CD14-positive monocyte (primary cell): Measurements from ENCODE around the gene PCID2. TPM values are rescaled to one million over a fixed set of nuclear protein-coding genes. Genes with fewer than 3 reads are reported as not detected.
"Not testable (repeated sequence)": the region's sequence is repeated elsewhere in the genome, so short reads cannot be mapped to it uniquely, and the experiment has no call there.

Experiments
- DNase-seq, 3 donors: peaks; one replicate each; pipeline ENCODE4 v3.0.0-alpha.2; 2011 to 2022
- H2AFZ ChIP-seq: 2 replicates; pipeline ENCODE4 v1.6.0; 2012; ENCODE audit warnings: mild to moderate bottlenecking, low read depth, low read length, inconsistent platforms; ENCODE audit not compliant: insufficient read depth, poor library complexity, severe bottlenecking
- H3K27ac ChIP-seq, 2 donors: 1 replicate in 1 of 2; 2 replicates in 1 of 2; pipeline ENCODE4 v1.5.1; 2012 to 2013; ENCODE audit warnings: low read length in 2 of 2, control low read depth in 1 of 2, inconsistent platforms in 1 of 2, low read depth in 1 of 2, mild to moderate bottlenecking in 1 of 2
- H3K27me3 ChIP-seq, 2 donors: one replicate each; pipeline versions ENCODE4 v1.6.0 to v1.6.1; 2011 to 2013; ENCODE audit warnings: low read length in 2 of 2; ENCODE audit not compliant: control insufficient read depth in 2 of 2, insufficient read depth in 2 of 2
- H3K36me3 ChIP-seq, 2 donors: replicated peaks in 1 of 2; 1 replicate in 1 of 2; 2 replicates in 1 of 2; pipeline versions ENCODE4 v1.5.1 to v1.6.1; 2012 to 2013; ENCODE audit warnings: low read length in 2 of 2, control low read depth in 1 of 2, inconsistent platforms in 1 of 2, mild to moderate bottlenecking in 1 of 2; ENCODE audit not compliant: insufficient read depth in 2 of 2, control insufficient read depth in 1 of 2
- H3K4me1 ChIP-seq, 2 donors: 1 replicate in 1 of 2; 2 replicates in 1 of 2; pipeline versions ENCODE4 v1.5.1 to v1.6.1; 2012 to 2013; ENCODE audit warnings: low read length in 2 of 2, control low read depth in 1 of 2, inconsistent platforms in 1 of 2, mild to moderate bottlenecking in 1 of 2, moderate library complexity in 1 of 2; ENCODE audit not compliant: insufficient read depth in 2 of 2, control insufficient read depth in 1 of 2
- H3K4me2 ChIP-seq: replicated peaks from 2 replicates; pipeline ENCODE3; 2012; ENCODE audit warnings: low read length, moderate library complexity, mild to moderate bottlenecking; ENCODE audit not compliant: poor library complexity, severe bottlenecking; ENCODE audit errors: extremely low read depth
- H3K4me3 ChIP-seq, 3 experiments: fragments of 200-600 bp in 1 of 3; sonication (generic) in 1 of 3; replicated peaks in 1 of 3; 1 replicate in 2 of 3; 2 replicates in 1 of 3; pipeline ENCODE4 v1.5.1; 2011 to 2013; ENCODE audit warnings: low read length in 3 of 3, mild to moderate bottlenecking in 3 of 3, control low read depth in 2 of 3, low read depth in 2 of 3, inconsistent platforms in 1 of 3, moderate library complexity in 1 of 3
- H3K79me2 ChIP-seq: 2 replicates; pipeline ENCODE4 v1.6.0; 2012; ENCODE audit warnings: mild to moderate bottlenecking, control low read depth, inconsistent platforms, low read length, moderate library complexity; ENCODE audit not compliant: insufficient read depth
- H3K9ac ChIP-seq: 2 replicates; pipeline ENCODE4 v1.6.0; 2017; ENCODE audit warnings: low read length, mild to moderate bottlenecking; ENCODE audit not compliant: insufficient read depth, poor library complexity, severe bottlenecking
- H3K9me3 ChIP-seq, 2 donors: replicated peaks in 1 of 2; 1 replicate in 1 of 2; 2 replicates in 1 of 2; pipeline versions ENCODE4 v1.5.1 to v1.6.1; 2012 to 2013; ENCODE audit warnings: low read length in 2 of 2, control low read depth in 1 of 2; ENCODE audit not compliant: control insufficient read depth in 1 of 2, insufficient read depth in 1 of 2
- H4K20me1 ChIP-seq: 2 replicates; pipeline ENCODE4 v1.6.0; 2012; ENCODE audit warnings: mild to moderate bottlenecking, low read length, control low read depth, moderate library complexity; ENCODE audit not compliant: insufficient read depth
- H3K27ac Mint-ChIP-seq, 7 donors: one replicate each; pipeline ENCODE4 v1.8.0; 2020; ENCODE audit warnings: mild to moderate bottlenecking in 7 of 7, mixed read lengths in 7 of 7, moderate library complexity in 6 of 7, inconsistent platforms in 2 of 7
- H3K27me3 Mint-ChIP-seq, 3 donors: one replicate each; pipeline ENCODE4 v1.8.0; 2021 to 2022; ENCODE audit warnings: low read depth in 3 of 3, mild to moderate bottlenecking in 3 of 3, mixed read lengths in 3 of 3, moderate library complexity in 3 of 3, inconsistent platforms in 1 of 3
- H3K36me3 Mint-ChIP-seq, 2 donors: one replicate each; pipeline ENCODE4 v1.8.0; 2020; ENCODE audit warnings: mixed read lengths in 2 of 2, inconsistent platforms in 1 of 2, mild to moderate bottlenecking in 1 of 2
- H3K4me1 Mint-ChIP-seq: one replicate; pipeline ENCODE4 v1.8.0; 2020; ENCODE audit warnings: mild to moderate bottlenecking, mixed read lengths
- H3K4me3 Mint-ChIP-seq, 2 donors: one replicate each; pipeline ENCODE4 v1.8.0; 2020; ENCODE audit warnings: mild to moderate bottlenecking in 2 of 2, mixed read lengths in 2 of 2, moderate library complexity in 1 of 2
- H3K9me3 Mint-ChIP-seq, 7 donors: one replicate each; pipeline ENCODE4 v1.8.0; 2020 to 2022; ENCODE audit warnings: mixed read lengths in 7 of 7, mild to moderate bottlenecking in 6 of 7, moderate library complexity in 6 of 7, inconsistent platforms in 2 of 7
- WGBS: methylation state at CpG from one replicate; pipeline ENCODE4 v1.1.5; 2013; ENCODE audit warnings: missing lambda C conversion rate; ENCODE audit not compliant: insufficient coverage; 5-methylcytosine and 5-hydroxymethylcytosine counted together
- intact Hi-C, 2 donors: fragments of 100-400 bp; cut with micrococcal nuclease; formaldehyde crosslinking; loops; one replicate each; pipeline versions ENCODE4 v1.15.0 to v1.15.1; 2023
- polyA plus RNA-seq, 3 donors: library from polyadenylated mRNA; depleted of rRNA in 1 of 3; unstranded in 2 of 3; stranded (reverse) in 1 of 3; fragments of 300-500 nt in 2 of 3; fragments of >200 nt in 1 of 3; fragmentation: Illumina TruSeq in 2 of 3; gene quantifications; 1 replicate in 2 of 3; 2 replicates in 1 of 3; pipeline ENCODE4 v1.2.3, GENCODE V29; 2012 to 2021
- TF ChIP-seq, protein P1 (sequence below): fragments of 200-600 bp; IDR thresholded peaks from one replicate; pipeline ENCODE4 v1.8.0; 2022; ENCODE audit warnings: antibody characterized with exemption, mild to moderate bottlenecking

The PCID2 gene
- polyA plus RNA-seq, 3 donors = 31.5 to 39.8 (median 34.2) TPM

DNA sequence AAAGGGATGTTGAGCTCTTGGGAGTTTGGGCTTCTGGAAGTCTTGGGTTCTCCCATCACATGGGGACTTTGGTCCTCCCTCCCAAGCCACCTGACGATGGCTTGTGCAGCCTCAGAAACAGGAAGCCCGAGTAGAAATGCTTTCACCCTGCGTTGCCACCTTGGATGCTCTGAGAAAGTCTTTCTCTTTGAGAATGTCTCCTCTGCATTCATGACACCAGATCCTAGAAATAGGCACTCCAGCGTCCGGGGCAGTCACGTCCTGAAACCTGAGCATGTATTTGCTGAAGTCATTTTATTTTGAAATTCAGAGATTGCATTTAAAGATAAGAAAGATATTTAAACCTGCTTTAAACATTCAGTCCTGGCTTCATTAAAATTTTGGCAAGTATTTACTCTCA is 35.4 kb upstream of the PCID2 start:
- Histone ChIP-seq H3K36me3 (peaks cover 85 to 100% of the 10 kb centered on the region in 2 donors), H3K9me3 (no peaks in the 10 kb centered on the region), H4K20me1 (no peaks in the 10 kb centered on the region), H3K27ac (no peak overlapping the region), H3K9ac (no peak overlapping the region), H3K4me2 (no peak overlapping the region), H3K79me2 (no peaks in the 10 kb centered on the region), H3K27me3 (no peaks in the 10 kb centered on the region), H2AFZ (no peak overlapping the region), H3K4me3 (no peak overlapping the region), H3K4me1 (no peaks in the 10 kb centered on the region)
- Mint-ChIP-seq H3K4me3 (no peak overlapping the region), H3K27ac (no peak overlapping the region), H3K4me1 (no peaks in the 10 kb centered on the region), H3K27me3 (no peaks in the 10 kb centered on the region), H3K9me3 (no peaks in the 10 kb centered on the region), H3K36me3 (peaks cover 91 to 99% of the 10 kb centered on the region in 2 donors)
- WGBS = 100% methylated on average over 1 of the region's 6 CpGs
- TF ChIP-seq, protein P1, sequence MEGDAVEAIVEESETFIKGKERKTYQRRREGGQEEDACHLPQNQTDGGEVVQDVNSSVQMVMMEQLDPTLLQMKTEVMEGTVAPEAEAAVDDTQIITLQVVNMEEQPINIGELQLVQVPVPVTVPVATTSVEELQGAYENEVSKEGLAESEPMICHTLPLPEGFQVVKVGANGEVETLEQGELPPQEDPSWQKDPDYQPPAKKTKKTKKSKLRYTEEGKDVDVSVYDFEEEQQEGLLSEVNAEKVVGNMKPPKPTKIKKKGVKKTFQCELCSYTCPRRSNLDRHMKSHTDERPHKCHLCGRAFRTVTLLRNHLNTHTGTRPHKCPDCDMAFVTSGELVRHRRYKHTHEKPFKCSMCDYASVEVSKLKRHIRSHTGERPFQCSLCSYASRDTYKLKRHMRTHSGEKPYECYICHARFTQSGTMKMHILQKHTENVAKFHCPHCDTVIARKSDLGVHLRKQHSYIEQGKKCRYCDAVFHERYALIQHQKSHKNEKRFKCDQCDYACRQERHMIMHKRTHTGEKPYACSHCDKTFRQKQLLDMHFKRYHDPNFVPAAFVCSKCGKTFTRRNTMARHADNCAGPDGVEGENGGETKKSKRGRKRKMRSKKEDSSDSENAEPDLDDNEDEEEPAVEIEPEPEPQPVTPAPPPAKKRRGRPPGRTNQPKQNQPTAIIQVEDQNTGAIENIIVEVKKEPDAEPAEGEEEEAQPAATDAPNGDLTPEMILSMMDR = no peak
- intact Hi-C loops = no loop called here
- no peak for DNase-seq

DNA sequence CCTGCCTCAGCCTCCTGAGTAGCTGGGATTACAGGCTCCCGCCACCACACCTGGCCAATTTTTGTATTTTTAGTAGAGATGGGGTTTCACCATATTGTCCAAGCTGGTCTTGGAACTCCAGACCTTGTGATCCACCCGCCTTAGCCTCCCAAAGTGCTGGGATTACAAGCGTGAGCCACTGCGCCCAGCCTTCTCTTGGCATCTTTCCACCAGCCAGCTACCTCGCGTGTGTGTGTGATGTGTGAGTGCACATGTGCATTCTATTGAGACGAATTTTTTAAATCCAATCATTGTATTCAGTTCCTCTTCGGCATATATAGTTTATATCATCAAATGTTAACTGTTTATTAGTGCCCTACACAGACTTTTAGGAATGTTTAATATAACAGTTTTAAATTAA is 33.2 kb upstream of the PCID2 start:
- H3K9ac ChIP-seq, H3K9me3 Mint-ChIP-seq, H3K27ac Mint-ChIP-seq, H3K79me2 ChIP-seq, H3K27me3 Mint-ChIP-seq, H4K20me1 ChIP-seq, H3K4me1 Mint-ChIP-seq, H3K4me1 ChIP-seq, H3K27me3 ChIP-seq, H3K9me3 ChIP-seq, H3K4me3 Mint-ChIP-seq, H3K4me2 ChIP-seq, H3K27ac ChIP-seq, DNase-seq, intact Hi-C loops, H3K4me3 ChIP-seq, H2AFZ ChIP-seq: not testable (repeated sequence)
- H3K36me3 ChIP-seq = peaks cover 79 to 99% of the 10 kb centered on the region in 2 donors
- WGBS = no CpG with 5 or more reads among the region's 8 CpGs
- H3K36me3 Mint-ChIP-seq = peaks cover 82 to 91% of the 10 kb centered on the region in 2 donors
